ENCODE measurements around the gene KLHL22. TPM values are rescaled to one million over a fixed set of nuclear protein-coding genes. Genes with fewer than 3 reads are reported as not detected.
"Not testable (repeated sequence)": the region's sequence is repeated elsewhere in the genome, so short reads cannot be mapped to it uniquely, and the experiment has no call there.

Gene KLHL22
- total RNA-seq, 1 experiment from 2014 or later, result 14.8 TPM

DNA sequence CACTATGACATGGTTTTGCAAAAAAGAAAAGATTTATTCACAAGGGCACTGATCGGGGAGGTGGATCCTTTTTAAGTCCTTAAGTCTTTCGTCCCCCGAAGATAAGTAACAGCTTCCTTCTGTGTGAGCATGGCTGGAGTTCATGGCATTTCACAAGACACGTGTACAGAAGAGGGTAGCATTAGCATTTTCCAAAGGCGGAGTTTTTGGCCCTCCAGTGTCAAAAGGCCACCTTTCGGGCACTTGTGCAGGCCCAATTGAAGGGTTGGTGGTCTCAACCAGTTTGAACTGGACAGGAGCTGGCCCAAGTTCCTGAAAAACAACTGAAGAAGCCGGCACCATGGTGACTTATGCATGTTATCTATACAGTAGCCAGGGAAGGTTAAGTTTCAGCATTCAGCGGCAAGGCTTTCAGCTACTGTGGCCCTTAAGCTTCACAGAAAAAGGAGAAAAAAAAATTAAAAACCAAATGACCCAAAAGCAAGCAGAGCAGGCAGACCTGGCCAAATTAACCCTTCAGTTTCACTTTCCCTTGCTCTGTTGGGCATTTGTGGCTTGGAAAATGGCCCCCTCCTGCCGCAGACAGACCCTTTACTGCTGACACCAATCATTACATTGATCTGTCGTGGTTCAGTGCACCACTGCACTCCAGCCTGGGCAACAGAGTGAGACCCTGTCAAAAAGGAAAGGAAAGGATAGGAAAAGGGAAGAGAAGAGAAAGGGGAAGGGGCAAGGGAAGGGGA, 83.0 kb downstream of the KLHL22 start:
- Histone ChIP-seq H3K9ac (ENCODE audit: low read length) (no peak overlapping the region), H3K4me2 (ENCODE audit: low read length) (no peak overlapping the region), H3K36me3 (ENCODE audit: low read depth, low read length) (no peaks in the 10 kb centered on the region), H3K27ac (ENCODE audit: low read length) (no peak overlapping the region), H3F3A (ENCODE audit: low read length, unreplicated experiment) (no peaks in the 10 kb centered on the region), H3K4me3 (ENCODE audit: low read length) (no peak overlapping the region), H3K4me1 (ENCODE audit: insufficient read depth, low read length) (no peaks in the 10 kb centered on the region), H3K27me3 (ENCODE audit: low read length) (no peaks in the 10 kb centered on the region), H3K9me2 (replicated peaks; ENCODE audit: low read length) (no peaks in the 10 kb centered on the region), H3K9me3 (ENCODE audit: low read length) (no peaks in the 10 kb centered on the region), H3K79me2 (ENCODE audit: low read length) (no peaks in the 10 kb centered on the region), H4K20me1 (ENCODE audit: low read length) (no peaks in the 10 kb centered on the region), H2AFZ (ENCODE audit: low read length) (no peak overlapping the region)
- DNase-seq (no peak), ATAC-seq (no peak)
- ChIA-PET POLR2A (ENCODE audit: unreplicated experiment) (no interaction called here), CTCF (no interaction called here)
- intact Hi-C loops (cut with micrococcal nuclease), result loop anchor here (10.0 kb wide), 2 partner anchors 82 to 282 kb away; partner anchors contain the start of gene KLHL22
- BruUV-seq (replicated peaks), result no TSS peak
- TF ChIP-seq EZH2phosphoT487 (IDR thresholded peaks at IDR 0.05; ENCODE audit: borderline replicate concordance, low read length) (no peak), EZH2 (IDR thresholded peaks at IDR 0.05; ENCODE audit: low read length, unreplicated experiment) (no peak)
- TF ChIP-seq, protein P1, sequence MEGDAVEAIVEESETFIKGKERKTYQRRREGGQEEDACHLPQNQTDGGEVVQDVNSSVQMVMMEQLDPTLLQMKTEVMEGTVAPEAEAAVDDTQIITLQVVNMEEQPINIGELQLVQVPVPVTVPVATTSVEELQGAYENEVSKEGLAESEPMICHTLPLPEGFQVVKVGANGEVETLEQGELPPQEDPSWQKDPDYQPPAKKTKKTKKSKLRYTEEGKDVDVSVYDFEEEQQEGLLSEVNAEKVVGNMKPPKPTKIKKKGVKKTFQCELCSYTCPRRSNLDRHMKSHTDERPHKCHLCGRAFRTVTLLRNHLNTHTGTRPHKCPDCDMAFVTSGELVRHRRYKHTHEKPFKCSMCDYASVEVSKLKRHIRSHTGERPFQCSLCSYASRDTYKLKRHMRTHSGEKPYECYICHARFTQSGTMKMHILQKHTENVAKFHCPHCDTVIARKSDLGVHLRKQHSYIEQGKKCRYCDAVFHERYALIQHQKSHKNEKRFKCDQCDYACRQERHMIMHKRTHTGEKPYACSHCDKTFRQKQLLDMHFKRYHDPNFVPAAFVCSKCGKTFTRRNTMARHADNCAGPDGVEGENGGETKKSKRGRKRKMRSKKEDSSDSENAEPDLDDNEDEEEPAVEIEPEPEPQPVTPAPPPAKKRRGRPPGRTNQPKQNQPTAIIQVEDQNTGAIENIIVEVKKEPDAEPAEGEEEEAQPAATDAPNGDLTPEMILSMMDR (conservative IDR thresholded peaks at IDR 0.05; ENCODE audit: low read depth, low read length), result no peak

DNA sequence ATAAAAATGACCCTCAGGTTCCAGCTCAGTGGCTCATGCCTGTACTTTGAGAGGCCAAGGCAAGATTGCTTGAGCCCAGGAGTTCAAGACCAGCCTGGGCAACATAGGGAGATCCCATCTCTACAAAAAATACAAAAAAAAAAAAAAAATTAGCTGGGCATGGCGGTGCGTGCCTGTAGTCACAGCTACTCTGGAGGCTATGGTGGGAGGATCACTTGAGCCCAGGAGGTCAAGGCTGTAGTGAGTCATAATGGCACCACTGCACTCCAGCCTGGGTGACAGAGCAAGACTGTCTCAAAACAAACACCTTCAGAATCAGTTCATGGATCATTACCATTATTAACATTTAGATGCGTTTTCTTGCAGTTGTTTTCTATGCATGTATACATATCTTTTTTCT, 86.2 kb downstream of the KLHL22 start:
- H3K9me3 ChIP-seq (ENCODE audit: low read length); H2AFZ ChIP-seq (ENCODE audit: low read length); H3K27ac ChIP-seq (ENCODE audit: low read length); ATAC-seq; H3K9ac ChIP-seq (ENCODE audit: low read length); H3K4me1 ChIP-seq (ENCODE audit: insufficient read depth, low read length); H3K27me3 ChIP-seq (ENCODE audit: low read length); intact Hi-C loops (cut with micrococcal nuclease); H3K4me2 ChIP-seq (ENCODE audit: low read length); H3K4me3 ChIP-seq (ENCODE audit: low read length); CTCF ChIA-PET; H3K79me2 ChIP-seq (ENCODE audit: low read length); H3F3A ChIP-seq (ENCODE audit: low read length, unreplicated experiment); BruUV-seq (replicated peaks); DNase-seq; H3K36me3 ChIP-seq (ENCODE audit: low read depth, low read length); H4K20me1 ChIP-seq (ENCODE audit: low read length); POLR2A ChIA-PET (ENCODE audit: unreplicated experiment); H3K9me2 ChIP-seq (replicated peaks; ENCODE audit: low read length): not testable (repeated sequence)

DNA sequence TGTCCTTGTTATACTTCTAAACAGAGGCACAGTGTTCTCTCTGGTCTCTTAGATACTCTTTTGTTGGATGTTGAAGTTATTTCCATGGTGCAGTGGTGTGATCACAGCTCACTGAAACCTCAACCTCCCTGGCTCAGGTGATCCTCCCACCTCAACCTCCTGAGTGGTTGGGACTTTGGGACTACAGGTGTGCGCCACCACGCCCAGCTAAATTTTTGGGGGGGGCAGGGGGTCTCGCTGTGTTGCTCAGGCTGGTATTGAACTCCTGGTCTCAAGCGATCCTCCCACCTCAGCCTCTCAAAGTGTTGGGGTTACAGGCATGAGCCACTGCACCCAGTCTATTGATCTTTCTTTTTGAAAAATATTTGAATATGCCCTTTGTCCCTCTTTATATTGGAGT, 86.7 kb downstream of the KLHL22 start:
- H4K20me1 ChIP-seq (ENCODE audit: low read length), result no peaks in the 10 kb centered on the region
- no peaks in the 10 kb centered on the region for H3K79me2 ChIP-seq (ENCODE audit: low read length)
- BruUV-seq (replicated peaks), result no TSS peak
- no peaks in the 10 kb centered on the region for H3F3A ChIP-seq (ENCODE audit: low read length, unreplicated experiment)
- ChIA-PET POLR2A (ENCODE audit: unreplicated experiment) (no interaction called here), CTCF (no interaction called here)
- H3K36me3 ChIP-seq (ENCODE audit: low read depth, low read length), result no peaks in the 10 kb centered on the region
- DNase-seq (no peak), ATAC-seq (no peak)
- no peaks in the 10 kb centered on the region for H3K27me3 ChIP-seq (ENCODE audit: low read length)
- no peaks in the 10 kb centered on the region for H3K9me3 ChIP-seq (ENCODE audit: low read length)
- H3K27ac ChIP-seq (ENCODE audit: low read length), result no peak overlapping the region
- no peaks in the 10 kb centered on the region for H3K4me1 ChIP-seq (ENCODE audit: insufficient read depth, low read length)
- TF ChIP-seq, protein P1 (conservative IDR thresholded peaks at IDR 0.05; ENCODE audit: low read depth, low read length), result no peak
- TF ChIP-seq EZH2 (IDR thresholded peaks at IDR 0.05; ENCODE audit: low read length, unreplicated experiment), result no peak
- TF ChIP-seq EZH2phosphoT487 (IDR thresholded peaks at IDR 0.05; ENCODE audit: borderline replicate concordance, low read length), result no peak
- no peaks in the 10 kb centered on the region for H3K9me2 ChIP-seq (replicated peaks; ENCODE audit: low read length)
- H2AFZ ChIP-seq (ENCODE audit: low read length), result no peak overlapping the region
- H3K4me3 ChIP-seq (ENCODE audit: low read length), result no peak overlapping the region
- no peak overlapping the region for H3K4me2 ChIP-seq (ENCODE audit: low read length)
- no peak overlapping the region for H3K9ac ChIP-seq (ENCODE audit: low read length)
- intact Hi-C loops (cut with micrococcal nuclease), result no loop called here

Measured in PC-3 (cell line).